Measurements from ENCODE around the gene TCF4.

TCF4 gene

GRCh38 chr18:55382277-55382805 is 205.7 kb downstream of the TCF4 start:
- no peak for TF ChIP-seq CTCF (IDR thresholded peaks at IDR 0.05)

GRCh38 chr18:55381277-55381676 is 206.7 kb downstream of the TCF4 start:
- TF ChIP-seq CTCF (IDR thresholded peaks at IDR 0.05) = no peak

- TF ChIP-seq CTCF (IDR thresholded peaks at IDR 0.05) = no peak
Observed at GRCh38 chr18:55380589-55380988, 207.4 kb downstream of the TCF4 start.

GRCh38 chr18:55376387-55376786 is 211.6 kb downstream of the TCF4 start:
- TF ChIP-seq CTCF (IDR thresholded peaks at IDR 0.05) = no peak

GRCh38 chr18:55375930-55376329 is 212.1 kb downstream of the TCF4 start:
- no peak for TF ChIP-seq CTCF (IDR thresholded peaks at IDR 0.05)

GRCh38 chr18:55374741-55375140 is 213.3 kb downstream of the TCF4 start:
- TF ChIP-seq CTCF (IDR thresholded peaks at IDR 0.05) = no peak

GRCh38 chr18:55372209-55372608 is 215.8 kb downstream of the TCF4 start:
- TF ChIP-seq CTCF (IDR thresholded peaks at IDR 0.05) = no peak

- no peak for TF ChIP-seq CTCF (IDR thresholded peaks at IDR 0.05)
Observed at GRCh38 chr18:55370936-55371335, 217.1 kb downstream of the TCF4 start.

Measured in LNCAP (cell line).